Ishikawa (cell line): ENCODE data around the gene MMP14.

Experiments used
- CEBPB ChIP-seq: IDR thresholded peaks from 2 replicates; pipeline ENCODE4 v1.6.1; 2012
- CREB1 ChIP-seq: IDR thresholded peaks from 2 replicates; pipeline ENCODE4 v1.6.1; 2012; ENCODE audit warnings: low read depth
- EGR1 ChIP-seq: IDR thresholded peaks from 2 replicates; pipeline ENCODE4 v1.6.1; 2012
- EP300 ChIP-seq: IDR thresholded peaks from 2 replicates; pipeline ENCODE4 v1.6.1; 2012; ENCODE audit warnings: borderline replicate concordance
- FOXM1 ChIP-seq: IDR thresholded peaks from 2 replicates; pipeline ENCODE4 v1.6.1; 2012; ENCODE audit warnings: low read depth, borderline replicate concordance
- MAX ChIP-seq: IDR thresholded peaks from 2 replicates; pipeline ENCODE4 v1.6.1; 2012
- NFIC ChIP-seq: IDR thresholded peaks from 2 replicates; pipeline ENCODE4 v1.6.1; 2012
- RAD21 ChIP-seq: IDR thresholded peaks from 2 replicates; pipeline ENCODE4 v1.6.1; 2012; ENCODE audit warnings: low read depth
- REST ChIP-seq: IDR thresholded peaks from 2 replicates; pipeline ENCODE4 v1.6.1; 2012; ENCODE audit warnings: low read depth, mild to moderate bottlenecking
- TAF1 ChIP-seq: IDR thresholded peaks from 2 replicates; pipeline ENCODE4 v1.6.1; 2012; ENCODE audit warnings: low read depth, mild to moderate bottlenecking
- TCF12 ChIP-seq: IDR thresholded peaks from 2 replicates; pipeline ENCODE4 v1.6.1; 2012; ENCODE audit warnings: low read depth
- TEAD4 ChIP-seq: IDR thresholded peaks from 2 replicates; pipeline ENCODE4 v1.6.1; 2012
- USF1 ChIP-seq: IDR thresholded peaks from 2 replicates; pipeline ENCODE4 v1.6.1; 2012
- YY1 ChIP-seq: IDR thresholded peaks from 2 replicates; pipeline ENCODE4 v1.6.1; 2012; ENCODE audit warnings: low read depth
- ZBTB7A ChIP-seq: IDR thresholded peaks from 2 replicates; pipeline ENCODE4 v1.6.1; 2012; ENCODE audit warnings: low read depth

The MMP14 gene

GRCh38 chr14:22797017-22797917 lies 39.1 kb upstream of the MMP14 start:
- TF ChIP-seq TEAD4 (no peak), CREB1 (no peak), EP300 (no peak), RAD21 (no peak), YY1 (no peak), MAX (no peak), REST (no peak), USF1 (no peak), TCF12 (no peak), ZBTB7A (no peak)

- no peak for TF ChIP-seq ZBTB7A
- no peak for TF ChIP-seq EGR1
- TF ChIP-seq USF1 = no peak
- TF ChIP-seq FOXM1 = no peak
- no peak for TF ChIP-seq TCF12
- TF ChIP-seq TAF1 = no peak
- TF ChIP-seq NFIC = no peak
- TF ChIP-seq CREB1 = no peak
- TF ChIP-seq RAD21 = no peak
- no peak for TF ChIP-seq YY1
- no peak for TF ChIP-seq MAX
- TF ChIP-seq EP300 = no peak
- no peak for TF ChIP-seq CEBPB
- TF ChIP-seq REST = no peak
- no peak for TF ChIP-seq TEAD4
These were observed 37.9 kb upstream of the MMP14 start for GRCh38 chr14:22798528-22798927.

- TF ChIP-seq REST (no peak), FOXM1 (no peak), YY1 (no peak), TCF12 (no peak), CEBPB (no peak), EP300 (no peak), TEAD4 (no peak), TAF1 (no peak), EGR1 (no peak), ZBTB7A (no peak), RAD21 (no peak), NFIC (no peak), CREB1 (no peak)
These were observed 36.0 kb upstream of the MMP14 start for GRCh38 chr14:22800346-22800745.

GRCh38 chr14:22801716-22802115 lies 34.7 kb upstream of the MMP14 start:
- TF ChIP-seq ZBTB7A (no peak), TEAD4 (no peak), TCF12 (no peak), FOXM1 (no peak), TAF1 (no peak), EP300 (no peak), CEBPB (no peak), YY1 (no peak), NFIC (no peak), RAD21 (no peak), USF1 (no peak), REST (no peak), MAX (no peak), CREB1 (no peak), EGR1 (no peak)
